Fibroblast of gingiva (primary cell): ENCODE data around the gene RBMS3.
"Not testable (repeated sequence)": the region's sequence is repeated elsewhere in the genome, so short reads cannot be mapped to it uniquely, and the experiment has no call there.

Experiments used
- DNase-seq: peaks from one replicate; pipeline ENCODE4 v3.0.0-alpha.2; 2011; ENCODE audit warnings: low read depth

The RBMS3 gene

GRCh38 chr3:29339016-29339833, 58.4 kb downstream of the RBMS3 start:
- no peak for DNase-seq

GRCh38 chr3:29344154-29344553, 63.3 kb downstream of the RBMS3 start:
- DNase-seq, result no peak

GRCh38 chr3:29344935-29345334, 64.1 kb downstream of the RBMS3 start:
- no peak for DNase-seq

GRCh38 chr3:29345516-29346300, 64.8 kb downstream of the RBMS3 start:
- DNase-seq, result no peak

GRCh38 chr3:29346828-29347227, 66.0 kb downstream of the RBMS3 start:
- peak; percentile 93 for DNase-seq

GRCh38 chr3:29347412-29347811, 66.5 kb downstream of the RBMS3 start:
- DNase-seq, result no peak

- no peak for DNase-seq
Measured at GRCh38 chr3:29348316-29348715, 67.4 kb downstream of the RBMS3 start.

GRCh38 chr3:29349049-29349448, 68.2 kb downstream of the RBMS3 start:
- no peak for DNase-seq

GRCh38 chr3:29353807-29354206, 72.9 kb downstream of the RBMS3 start:
- no peak for DNase-seq

- DNase-seq, result no peak
Measured at GRCh38 chr3:29354894-29355293, 74.0 kb downstream of the RBMS3 start.

GRCh38 chr3:29356062-29356461, 75.2 kb downstream of the RBMS3 start:
- DNase-seq, result no peak

GRCh38 chr3:29360289-29360688, 79.4 kb downstream of the RBMS3 start:
- DNase-seq, result not testable (repeated sequence)

GRCh38 chr3:29363110-29363509, 82.2 kb downstream of the RBMS3 start:
- no peak for DNase-seq

GRCh38 chr3:29370021-29370420, 89.2 kb downstream of the RBMS3 start:
- DNase-seq, result no peak

- DNase-seq, result no peak
Measured at GRCh38 chr3:29370476-29371420, 89.9 kb downstream of the RBMS3 start.

- peak; percentile 10 for DNase-seq
Measured at GRCh38 chr3:29373131-29373680, 92.3 kb downstream of the RBMS3 start.

- no peak for DNase-seq
Measured at GRCh38 chr3:29374226-29374625, 93.4 kb downstream of the RBMS3 start.

GRCh38 chr3:29379097-29379496, 98.2 kb downstream of the RBMS3 start:
- DNase-seq, result no peak

GRCh38 chr3:29381595-29381994, 100.7 kb downstream of the RBMS3 start:
- no peak for DNase-seq

- peak; percentile 57 for DNase-seq
Measured at GRCh38 chr3:29382409-29382808, 101.5 kb downstream of the RBMS3 start.

GRCh38 chr3:29382845-29383244, 102.0 kb downstream of the RBMS3 start:
- no peak for DNase-seq

- peak; percentile 86 for DNase-seq
Measured at GRCh38 chr3:29384640-29385039, 103.8 kb downstream of the RBMS3 start.
